Measurements from ENCODE around the gene ADGRG2.

Gene ADGRG2

DNA sequence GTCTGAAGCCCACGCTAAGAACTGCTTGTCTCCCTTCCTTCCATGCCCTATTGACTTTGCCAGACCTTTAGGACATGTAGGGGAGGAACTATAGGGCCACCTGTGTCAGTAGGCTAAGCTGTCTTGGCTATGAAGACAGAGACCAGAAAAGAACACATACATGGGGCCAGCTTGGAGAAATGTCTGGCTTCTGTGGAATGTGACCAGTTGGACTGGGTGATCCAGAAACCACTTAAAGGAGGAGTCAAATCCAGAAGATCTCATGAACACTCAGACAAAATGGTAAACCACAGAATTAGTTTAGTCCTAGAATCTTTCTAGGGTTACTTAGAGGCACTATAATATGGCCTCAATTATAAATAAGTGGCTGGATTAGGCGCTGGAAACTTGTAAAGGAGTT is 180.4 kb downstream of the ADGRG2 start:
- Mint-ChIP-seq H3K27me3 (no peaks in the 10 kb centered on the region), H3K4me3 (no peak overlapping the region), H3K9me3 (no peaks in the 10 kb centered on the region), H3K27ac (no peak overlapping the region), H3K36me3 (ENCODE audit: low read depth) (peaks cover 2% of the 10 kb centered on the region), H3K4me1 (no peaks in the 10 kb centered on the region)
- ATAC-seq (no peak), DNase-seq (no peak)

Measured in activated naive CD8-positive, alpha-beta T cell treated with anti-CD3 and anti-CD28 coated beads, Interleukin-2, amount 50 U/mL, for 24 hours (primary cell).